IMR-90 (cell line): ENCODE results near the gene SBF2. TPM values are rescaled to one million over a fixed set of nuclear protein-coding genes. Genes with fewer than 3 reads are reported as not detected.

Source experiments
- ATAC-seq: fragments of 200-7000 bp; cut with Tn5 transposase; 2 replicates; pipeline ENCODE4 v1.9.1; 2020; ENCODE audit warnings: low read depth, mild to moderate bottlenecking, moderate library complexity
- BruUV-seq: library from RNA; stranded (reverse); fragments of 400-500 nt; replicated peaks from 2 replicates; lab custom pipeline; 2021; lab: Mats Ljungman, UMichigan
- CTCF ChIA-PET: fragments of 300-600 bp; formaldehyde crosslinking; extraction: SDS; loops from one replicate; lab custom pipeline; 2021; ENCODE audit warnings: antibody characterized with exemption; lab: Yijun Ruan, JAX
- POLR2A ChIA-PET: fragments of 300-600 bp; sonication (Branson Sonifier 250); formaldehyde crosslinking; loops from one replicate; lab custom pipeline; 2022; ENCODE audit warnings: antibody characterized with exemption; ENCODE audit not compliant: unreplicated experiment; lab: Charles Lee
- DNase-seq: peaks from one replicate; pipeline ENCODE4 v3.0.0; 2013
- H2AFZ ChIP-seq: replicated peaks from 2 replicates; pipeline ENCODE3; 2013; ENCODE audit warnings: low read length, mild to moderate bottlenecking; ENCODE audit not compliant: poor library complexity
- H2AK5ac ChIP-seq: 2 replicates; pipeline ENCODE4 v1.6.1; 2013; ENCODE audit warnings: low read depth, low read length, inconsistent platforms
- H2AK9ac ChIP-seq: replicated peaks from 2 replicates; pipeline ENCODE3; 2013; ENCODE audit warnings: mild to moderate bottlenecking, low read depth, low read length, moderate library complexity; ENCODE audit not compliant: poor library complexity
- H2BK120ac ChIP-seq: 2 replicates; pipeline ENCODE4 v1.6.1; 2013; ENCODE audit warnings: low read depth, low read length, inconsistent platforms
- H2BK15ac ChIP-seq: 3 replicates; pipeline ENCODE4 v1.6.1; 2013; ENCODE audit warnings: low read depth, low read length, inconsistent platforms
- H2BK20ac ChIP-seq: 2 replicates; pipeline ENCODE4 v1.6.1; 2013; ENCODE audit warnings: low read depth, mild to moderate bottlenecking, inconsistent platforms, low read length, moderate library complexity
- H2BK5ac ChIP-seq: 2 replicates; pipeline ENCODE4 v1.6.1; 2013; ENCODE audit warnings: mild to moderate bottlenecking, low read depth, low read length, inconsistent platforms; ENCODE audit not compliant: poor library complexity, severe bottlenecking
- H3K14ac ChIP-seq: replicated peaks from 2 replicates; pipeline ENCODE4 v1.6.1; 2013; ENCODE audit warnings: low read depth, low read length, inconsistent platforms
- H3K18ac ChIP-seq: 2 replicates; pipeline ENCODE4 v1.6.1; 2013; ENCODE audit warnings: low read depth, low read length, control low read depth
- H3K23ac ChIP-seq: 2 replicates; pipeline ENCODE4 v1.6.1; 2013; ENCODE audit warnings: low read depth, low read length, inconsistent platforms
- H3K27ac ChIP-seq: 2 replicates; pipeline ENCODE4 v1.5.1; 2013; ENCODE audit warnings: mild to moderate bottlenecking, control low read depth, low read length; ENCODE audit not compliant: insufficient read depth
- H3K27me3 ChIP-seq: 2 replicates; pipeline ENCODE4 v1.6.1; 2013; ENCODE audit warnings: low read length; ENCODE audit not compliant: control insufficient read depth, insufficient read depth
- H3K36me3 ChIP-seq: 2 replicates; pipeline ENCODE4 v1.6.1; 2013; ENCODE audit warnings: low read length, mixed read lengths; ENCODE audit not compliant: control insufficient read depth, insufficient read depth
- H3K4ac ChIP-seq: 2 replicates; pipeline ENCODE4 v1.6.1; 2013; ENCODE audit warnings: low read depth, low read length, inconsistent platforms
- H3K4me1 ChIP-seq: 2 replicates; pipeline ENCODE4 v1.6.1; 2013; ENCODE audit warnings: low read length, mixed read lengths; ENCODE audit not compliant: control insufficient read depth, insufficient read depth
- H3K4me2 ChIP-seq: 2 replicates; pipeline ENCODE4 v1.6.1; 2013; ENCODE audit warnings: low read depth, mild to moderate bottlenecking, control low read depth, low read length, moderate library complexity
- H3K4me3 ChIP-seq: 2 replicates; pipeline ENCODE4 v1.5.1; 2013; ENCODE audit warnings: low read depth, mild to moderate bottlenecking, control low read depth, low read length, moderate library complexity; ENCODE audit not compliant: insufficient read depth
- H3K56ac ChIP-seq: 2 replicates; pipeline ENCODE4 v1.6.1; 2013; ENCODE audit warnings: low read length, inconsistent platforms; ENCODE audit not compliant: insufficient read depth; ENCODE audit errors: extremely low read depth
- H3K79me1 ChIP-seq, 2 experiments: 2 replicates each; pipeline ENCODE4 v1.6.1; 2013; ENCODE audit warnings: low read length in 2 of 2, inconsistent platforms in 1 of 2, low read depth in 1 of 2
- H3K9ac ChIP-seq: 2 replicates; pipeline ENCODE4 v1.6.1; 2013; ENCODE audit warnings: low read depth, low read length, control low read depth
- H3K9me1 ChIP-seq: 2 replicates; pipeline ENCODE4 v1.6.1; 2013; ENCODE audit warnings: low read length, inconsistent platforms; ENCODE audit not compliant: insufficient read depth
- H3K9me3 ChIP-seq: 2 replicates; pipeline ENCODE4 v1.6.1; 2013; ENCODE audit warnings: low read length; ENCODE audit not compliant: control insufficient read depth, insufficient read depth
- H4K20me1 ChIP-seq: 2 replicates; pipeline ENCODE4 v1.6.1; 2013; ENCODE audit warnings: low read length, inconsistent platforms; ENCODE audit not compliant: insufficient read depth
- H4K5ac ChIP-seq: 2 replicates; pipeline ENCODE4 v1.6.1; 2013; ENCODE audit warnings: mild to moderate bottlenecking, low read depth, low read length, control low read depth
- H4K8ac ChIP-seq, 2 experiments: 2 replicates each; pipeline ENCODE4 v1.6.1; 2013; ENCODE audit warnings: low read depth in 2 of 2, low read length in 2 of 2, control low read depth in 1 of 2, inconsistent platforms in 1 of 2
- H4K91ac ChIP-seq: 2 replicates; pipeline ENCODE4 v1.6.1; 2013; ENCODE audit warnings: low read depth, low read length, inconsistent platforms; ENCODE audit not compliant: insufficient read depth
- MAZ ChIP-seq: IDR thresholded peaks from 2 replicates; pipeline ENCODE4 v1.6.1; 2012; ENCODE audit warnings: low read depth, mild to moderate bottlenecking, low read length, improper control_type of control experiment, moderate library complexity, borderline replicate concordance
- MXI1 ChIP-seq: IDR thresholded peaks from 2 replicates; pipeline ENCODE4 v1.6.1; 2012; ENCODE audit warnings: low read depth, mild to moderate bottlenecking, low read length, moderate library complexity, borderline replicate concordance
- SMC3 ChIP-seq: fragments of 150-350 bp; IDR thresholded peaks from 2 replicates; pipeline ENCODE4 v1.6.1; 2016; ENCODE audit warnings: low read depth, mild to moderate bottlenecking, antibody characterized with exemption, low read length, moderate library complexity
- WGBS, 2 experiments: methylation state at CpG; one replicate each; pipeline versions ENCODE4 v1.1.5 to v1.1.7; 2013; ENCODE audit warnings: missing lambda C conversion rate in 2 of 2; ENCODE audit not compliant: insufficient read length in 1 of 2; ENCODE audit errors: extremely low coverage in 2 of 2; 5-methylcytosine and 5-hydroxymethylcytosine counted together
- dilution Hi-C: fragments of 300-500 bp; cut with HindIII; formaldehyde crosslinking; loops from one replicate; pipeline ENCODE4 v1.14.3; 2018; ENCODE audit warnings: low sequenced_read_pairs; ENCODE audit not compliant: unreplicated experiment
- in situ Hi-C: fragments of 300-500 bp; cut with MboI; formaldehyde crosslinking; loops from 3 replicates; pipeline ENCODE4 v1.14.3; 2019; ENCODE audit warnings: low sequenced_read_pairs, inconsistent platforms, mixed read lengths
- intact Hi-C: fragments of 100-400 bp; cut with micrococcal nuclease; formaldehyde crosslinking; loops from 2 replicates; pipeline ENCODE4 v1.10.0; 2022
- polyA plus RNA-seq, 3 experiments: library from polyadenylated mRNA; depleted of rRNA; stranded (reverse); fragments of >200 nt; gene quantifications; 2 replicates each; pipeline ENCODE4 v1.2.3, GENCODE V29; 2012; ENCODE audit warnings: low replicate concordance in 1 of 3
- total RNA-seq: library from RNA; depleted of rRNA; stranded (reverse); fragments of >200 nt; gene quantifications from 2 replicates; pipeline ENCODE4 v1.2.3, GENCODE V29; 2012

Gene SBF2
- total and polyA plus RNA-seq, 2 of the 4 experiments (the other 2 are of a cell fraction) = 23.8 to 51.8 TPM

DNA sequence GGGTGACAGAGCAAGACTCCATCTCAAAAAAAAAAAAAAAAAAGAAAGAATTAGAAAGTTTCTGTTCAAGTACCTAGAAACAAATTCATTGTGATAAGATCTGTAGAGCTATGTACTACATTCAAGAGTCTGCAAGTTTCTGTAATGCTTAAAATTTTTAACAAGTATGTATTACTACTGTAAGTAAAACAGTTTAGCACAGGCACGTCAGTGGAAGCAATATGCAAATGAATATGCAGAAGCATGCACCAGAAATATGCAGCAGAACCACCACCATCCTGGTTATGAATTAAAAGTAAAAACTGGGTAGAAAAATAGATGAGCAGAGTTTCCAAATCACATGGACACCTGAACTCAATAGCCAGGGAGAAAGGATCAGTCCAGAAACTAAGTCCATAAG is 19.3 kb downstream of the SBF2 start:
- in situ Hi-C loops = no loop called here
- no peaks in the 10 kb centered on the region for H3K9me3 ChIP-seq
- no CpG with 5 or more reads among the region's 1 CpG for WGBS, 2 experiments

More for the DNA sequence above, 19.3 kb downstream of the SBF2 start:
- no peaks in the 10 kb centered on the region for H3K36me3 ChIP-seq
- H3K27me3 ChIP-seq = no peaks in the 10 kb centered on the region
- H2AK5ac ChIP-seq = no peak overlapping the region
- POLR2A ChIA-PET = no interaction called here
- no peak overlapping the region for H4K5ac ChIP-seq
- no peak overlapping the region for H3K56ac ChIP-seq
- DNase-seq (no peak), ATAC-seq (peak; percentile 49; the same call in 1 of the 2 replicates)
- intact Hi-C loops (no loop called here), dilution Hi-C loops (no loop called here)
- H4K20me1 ChIP-seq = peaks cover 5% of the 10 kb centered on the region; the same call in 1 of the 2 replicates
- H3K27ac ChIP-seq = no peak overlapping the region
- H2AK9ac ChIP-seq = no peak overlapping the region
- no peak overlapping the region for H3K4me2 ChIP-seq
- no peak overlapping the region for H3K4ac ChIP-seq
- H4K8ac ChIP-seq = no peak overlapping the region
- H2AFZ ChIP-seq = no peak overlapping the region
- no peak overlapping the region for H2BK15ac ChIP-seq
- peaks cover 10 to 54% of the 10 kb centered on the region in 2 experiments for H3K79me1 ChIP-seq
- H3K18ac ChIP-seq = no peak overlapping the region
- no peak overlapping the region for H3K9ac ChIP-seq
- no peak overlapping the region for H2BK5ac ChIP-seq
- CTCF ChIA-PET = interaction anchor here (0.6 kb wide), 1 partner anchor 42 kb away, joined by 3 read pairs; no protein-coding TSS in a partner anchor
- no peak overlapping the region for H3K23ac ChIP-seq
- H2BK20ac ChIP-seq = no peak overlapping the region
- H3K4me3 ChIP-seq = no peak overlapping the region
- peaks cover 8% of the 10 kb centered on the region for H3K4me1 ChIP-seq
- no TSS peak for BruUV-seq
- H2BK120ac ChIP-seq = no peak overlapping the region
- H3K14ac ChIP-seq = no peak overlapping the region
- no peak for TF ChIP-seq MXI1
- TF ChIP-seq SMC3 = no peak
- TF ChIP-seq MAZ = no peak
- H3K9me1 ChIP-seq = peaks cover 3% of the 10 kb centered on the region; the same call in 1 of the 2 replicates
- H4K91ac ChIP-seq = no peak overlapping the region
